Lower leg skin (tissue), 3 donors: ENCODE data around the gene KMT5B.

Experiments
- CTCF ChIP-seq, 3 donors: fragments of 450-650 bp; IDR thresholded peaks; one replicate each; pipeline ENCODE4 v1.5.1; 2016; ENCODE audit warnings: antibody characterized with exemption in 3 of 3, mild to moderate bottlenecking in 3 of 3, moderate library complexity in 2 of 3
- POLR2A ChIP-seq, 2 donors: fragments of 450-650 bp; IDR thresholded peaks; one replicate each; pipeline ENCODE4 v1.6.1; 2016 to 2017; ENCODE audit warnings: antibody characterized with exemption in 2 of 2, mild to moderate bottlenecking in 1 of 2, moderate library complexity in 1 of 2

GRCh38 chr11:68117853-68118470, 95.1 kb downstream of the KMT5B start:
- no peak for TF ChIP-seq CTCF (IDR thresholded peaks at IDR 0.05)
- no peak for TF ChIP-seq POLR2A (IDR thresholded peaks at IDR 0.05)
